HL-60 (cell line): ENCODE data around the gene FUBP1.
"Not testable (repeated sequence)": the region's sequence is repeated elsewhere in the genome, so short reads cannot be mapped to it uniquely, and the experiment has no call there.

ENCODE experiments used
- DNase-seq, 2 experiments: peaks; one replicate each; pipeline ENCODE4 v3.0.0-alpha.2; 2010 to 2020; ENCODE audit warnings: low read depth in 1 of 2, low spot score in 1 of 2
- H3K27ac ChIP-seq: fragments of 250-450 bp; sonication (Bioruptor Pico); replicated peaks from 2 replicates; pipeline ENCODE4 v1.5.1; 2020; ENCODE audit warnings: mild to moderate bottlenecking, moderate library complexity
- H3K27me3 ChIP-seq: fragments of 250-450 bp; sonication (Bioruptor Pico); 2 replicates; pipeline ENCODE4 v1.5.1; 2021; ENCODE audit warnings: mild to moderate bottlenecking, moderate library complexity; ENCODE audit not compliant: insufficient read depth, poor library complexity, severe bottlenecking
- H3K4me3 ChIP-seq: replicated peaks from 2 replicates; pipeline ENCODE4 v1.5.1; 2011; ENCODE audit warnings: mild to moderate bottlenecking, control low read depth, low read length; ENCODE audit not compliant: insufficient read depth
- GABPA ChIP-seq: IDR thresholded peaks from 2 replicates; pipeline ENCODE4 v1.6.1; 2012; ENCODE audit warnings: low read depth
- POLR2AphosphoS5 ChIP-seq: IDR thresholded peaks from 2 replicates; pipeline ENCODE4 v1.6.1; 2012; ENCODE audit warnings: low read depth
- SPI1 ChIP-seq: IDR thresholded peaks from 2 replicates; pipeline ENCODE4 v1.6.1; 2012; ENCODE audit warnings: low read depth, mild to moderate bottlenecking, borderline replicate concordance
- TF ChIP-seq, protein P1 (sequence below): IDR thresholded peaks from one replicate; pipeline ENCODE4 v1.5.1; 2011; ENCODE audit warnings: low read length, control low read depth, inconsistent platforms; ENCODE audit not compliant: insufficient read depth
- TF ChIP-seq, protein P2 (sequence below): IDR thresholded peaks from 2 replicates; pipeline ENCODE4 v1.6.1; 2012; ENCODE audit warnings: low read depth; ENCODE audit not compliant: insufficient replicate concordance

Gene FUBP1

DNA sequence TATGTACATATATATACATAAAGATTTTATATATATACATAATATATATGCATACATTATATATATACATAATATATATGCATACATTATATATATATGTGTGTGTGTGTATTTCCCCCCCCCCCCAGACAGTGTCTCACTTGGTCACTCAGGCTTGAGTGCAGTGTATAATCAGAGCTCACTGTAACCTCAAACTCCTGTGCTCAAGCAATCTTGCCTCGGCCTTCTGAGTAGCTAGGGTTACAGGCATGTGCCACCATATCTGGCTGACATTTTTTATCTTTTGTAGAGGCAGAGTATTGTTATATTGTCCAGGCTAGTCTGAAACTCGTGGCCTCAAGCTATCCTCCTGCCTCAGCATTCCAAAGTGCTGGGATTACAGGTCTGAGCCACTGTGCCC is 9.0 kb upstream of the FUBP1 start:
- no peak for DNase-seq
- Histone ChIP-seq H3K4me3 (no peak overlapping the region), H3K27ac (no peak overlapping the region), H3K27me3 (no peaks in the 10 kb centered on the region)
- TF ChIP-seq, protein P1, sequence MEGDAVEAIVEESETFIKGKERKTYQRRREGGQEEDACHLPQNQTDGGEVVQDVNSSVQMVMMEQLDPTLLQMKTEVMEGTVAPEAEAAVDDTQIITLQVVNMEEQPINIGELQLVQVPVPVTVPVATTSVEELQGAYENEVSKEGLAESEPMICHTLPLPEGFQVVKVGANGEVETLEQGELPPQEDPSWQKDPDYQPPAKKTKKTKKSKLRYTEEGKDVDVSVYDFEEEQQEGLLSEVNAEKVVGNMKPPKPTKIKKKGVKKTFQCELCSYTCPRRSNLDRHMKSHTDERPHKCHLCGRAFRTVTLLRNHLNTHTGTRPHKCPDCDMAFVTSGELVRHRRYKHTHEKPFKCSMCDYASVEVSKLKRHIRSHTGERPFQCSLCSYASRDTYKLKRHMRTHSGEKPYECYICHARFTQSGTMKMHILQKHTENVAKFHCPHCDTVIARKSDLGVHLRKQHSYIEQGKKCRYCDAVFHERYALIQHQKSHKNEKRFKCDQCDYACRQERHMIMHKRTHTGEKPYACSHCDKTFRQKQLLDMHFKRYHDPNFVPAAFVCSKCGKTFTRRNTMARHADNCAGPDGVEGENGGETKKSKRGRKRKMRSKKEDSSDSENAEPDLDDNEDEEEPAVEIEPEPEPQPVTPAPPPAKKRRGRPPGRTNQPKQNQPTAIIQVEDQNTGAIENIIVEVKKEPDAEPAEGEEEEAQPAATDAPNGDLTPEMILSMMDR, result no peak
- no peak for TF ChIP-seq SPI1
- TF ChIP-seq, protein P2, sequence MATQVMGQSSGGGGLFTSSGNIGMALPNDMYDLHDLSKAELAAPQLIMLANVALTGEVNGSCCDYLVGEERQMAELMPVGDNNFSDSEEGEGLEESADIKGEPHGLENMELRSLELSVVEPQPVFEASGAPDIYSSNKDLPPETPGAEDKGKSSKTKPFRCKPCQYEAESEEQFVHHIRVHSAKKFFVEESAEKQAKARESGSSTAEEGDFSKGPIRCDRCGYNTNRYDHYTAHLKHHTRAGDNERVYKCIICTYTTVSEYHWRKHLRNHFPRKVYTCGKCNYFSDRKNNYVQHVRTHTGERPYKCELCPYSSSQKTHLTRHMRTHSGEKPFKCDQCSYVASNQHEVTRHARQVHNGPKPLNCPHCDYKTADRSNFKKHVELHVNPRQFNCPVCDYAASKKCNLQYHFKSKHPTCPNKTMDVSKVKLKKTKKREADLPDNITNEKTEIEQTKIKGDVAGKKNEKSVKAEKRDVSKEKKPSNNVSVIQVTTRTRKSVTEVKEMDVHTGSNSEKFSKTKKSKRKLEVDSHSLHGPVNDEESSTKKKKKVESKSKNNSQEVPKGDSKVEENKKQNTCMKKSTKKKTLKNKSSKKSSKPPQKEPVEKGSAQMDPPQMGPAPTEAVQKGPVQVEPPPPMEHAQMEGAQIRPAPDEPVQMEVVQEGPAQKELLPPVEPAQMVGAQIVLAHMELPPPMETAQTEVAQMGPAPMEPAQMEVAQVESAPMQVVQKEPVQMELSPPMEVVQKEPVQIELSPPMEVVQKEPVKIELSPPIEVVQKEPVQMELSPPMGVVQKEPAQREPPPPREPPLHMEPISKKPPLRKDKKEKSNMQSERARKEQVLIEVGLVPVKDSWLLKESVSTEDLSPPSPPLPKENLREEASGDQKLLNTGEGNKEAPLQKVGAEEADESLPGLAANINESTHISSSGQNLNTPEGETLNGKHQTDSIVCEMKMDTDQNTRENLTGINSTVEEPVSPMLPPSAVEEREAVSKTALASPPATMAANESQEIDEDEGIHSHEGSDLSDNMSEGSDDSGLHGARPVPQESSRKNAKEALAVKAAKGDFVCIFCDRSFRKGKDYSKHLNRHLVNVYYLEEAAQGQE, result no peak
- no peak for TF ChIP-seq GABPA
- TF ChIP-seq POLR2AphosphoS5, result no peak

DNA sequence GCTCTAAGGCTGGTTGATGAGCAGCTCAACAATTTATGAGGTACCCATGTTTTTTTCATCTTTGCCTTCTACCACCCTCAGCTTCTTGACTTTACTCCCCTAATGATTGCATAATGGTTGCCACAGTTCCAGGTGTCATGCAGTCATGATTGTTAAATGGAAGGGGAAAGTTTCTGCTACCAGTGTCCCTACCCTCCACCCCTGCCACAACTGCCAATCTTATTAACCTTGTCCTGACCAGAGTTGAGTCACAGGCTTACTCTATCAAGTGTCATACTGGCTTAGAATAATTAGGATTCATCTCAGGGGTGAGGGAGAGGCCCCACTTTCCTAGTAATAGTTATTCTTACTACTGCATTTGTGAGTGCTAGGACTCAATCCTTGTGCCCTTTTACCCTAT is 7.9 kb upstream of the FUBP1 start:
- Histone ChIP-seq H3K4me3 (no peak overlapping the region), H3K27me3 (no peaks in the 10 kb centered on the region), H3K27ac (peak overlapping the region; percentile 51)
- DNase-seq, result peak in 1 of 2 experiments; percentile 24
- TF ChIP-seq, protein P1, result no peak

DNA sequence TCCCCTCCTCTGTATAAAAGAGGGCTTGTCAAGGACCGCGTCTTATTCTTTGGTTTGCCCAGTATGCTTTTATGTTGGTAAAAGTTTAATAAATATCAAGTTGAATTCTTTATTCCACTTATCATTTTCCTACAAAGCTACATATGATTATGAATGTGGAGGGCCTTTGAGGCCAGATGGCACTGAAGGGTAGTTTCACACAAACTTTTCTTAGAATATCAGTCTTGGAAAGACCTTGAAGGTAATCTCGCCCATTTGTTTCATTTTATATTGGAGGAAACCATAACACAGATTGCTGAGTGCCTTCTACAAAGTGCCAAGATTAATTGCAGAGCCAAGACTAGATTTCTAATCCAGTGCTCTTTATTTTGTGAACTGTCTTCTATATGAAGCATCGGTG is 5.8 kb upstream of the FUBP1 start:
- DNase-seq, result no peak
- Histone ChIP-seq H3K27me3 (no peaks in the 10 kb centered on the region), H3K27ac (no peak overlapping the region; the same call in 1 of the 2 replicates), H3K4me3 (no peak overlapping the region)
- TF ChIP-seq GABPA (no peak), SPI1 (no peak), POLR2AphosphoS5 (no peak)
- TF ChIP-seq, protein P2, result no peak
- TF ChIP-seq, protein P1, result no peak

DNA sequence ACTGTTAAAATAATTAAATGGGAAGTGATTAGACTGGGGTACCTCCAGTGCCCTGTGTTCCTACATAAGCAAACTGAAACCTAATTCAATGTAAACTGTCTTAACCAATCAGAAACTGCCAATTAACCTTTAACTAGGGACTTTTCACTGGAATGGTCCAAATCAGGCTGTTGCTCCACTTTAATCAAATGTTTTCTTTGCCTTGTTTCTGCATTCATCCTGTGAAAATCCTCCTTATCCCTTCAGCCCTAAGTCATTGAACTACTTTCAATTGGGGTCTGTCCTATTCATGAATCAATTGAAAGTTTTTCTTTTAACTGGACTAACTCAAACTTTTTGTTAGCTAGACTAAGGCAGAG is 5.1 kb upstream of the FUBP1 start:
- DNase-seq, result no peak
- H3K4me3 ChIP-seq, result no peak overlapping the region
- TF ChIP-seq, protein P1, result no peak
- TF ChIP-seq POLR2AphosphoS5 (no peak), GABPA (no peak), SPI1 (no peak)
- TF ChIP-seq, protein P2, result no peak
- no peaks in the 10 kb centered on the region for H3K27me3 ChIP-seq
- H3K27ac ChIP-seq, result no peak overlapping the region

DNA sequence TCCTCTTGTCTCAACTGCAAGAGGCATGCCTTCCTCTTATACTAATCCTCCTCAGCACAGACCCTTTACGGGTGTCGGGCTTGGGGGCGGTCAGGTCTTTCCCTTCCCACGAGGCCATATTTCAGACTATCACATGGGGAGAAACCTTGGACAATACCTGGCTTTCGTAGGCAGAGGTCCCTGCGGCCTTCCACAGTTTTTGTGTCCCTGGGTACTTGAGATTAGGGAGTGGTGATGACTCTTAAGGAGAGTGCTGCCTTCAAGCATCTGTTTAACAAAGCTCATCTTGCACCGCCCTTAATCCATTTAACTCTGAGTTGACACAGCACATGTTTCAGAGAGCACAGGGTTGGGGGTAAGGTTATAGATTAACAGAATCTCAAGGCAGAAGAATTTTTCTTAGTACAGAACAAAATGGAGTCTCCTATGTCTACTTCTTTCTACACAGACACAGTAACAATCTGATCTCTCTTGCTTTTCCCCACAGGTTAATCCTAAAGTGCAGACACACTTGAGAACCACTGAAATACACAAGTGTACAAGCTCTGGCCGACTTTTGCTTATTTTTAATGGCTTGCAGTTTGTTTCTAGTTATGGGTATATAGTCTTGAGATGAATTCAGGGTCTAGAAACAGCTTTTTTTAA is 4.6 kb upstream of the FUBP1 start:
- not testable (repeated sequence) for H3K27me3 ChIP-seq, H3K4me3 ChIP-seq, H3K27ac ChIP-seq, DNase-seq
